OCI-LY1 (cell line): ENCODE results near the gene SCUBE2.

Experiments used
- H2AFZ ChIP-seq: fragments of 200-600 bp; sonication (generic), shearing (Covaris generic); 2 replicates; pipeline ENCODE4 v1.6.0; 2014; ENCODE audit warnings: antibody characterized with exemption, mild to moderate bottlenecking, low read length
- H3F3A ChIP-seq: fragments of 200-600 bp; sonication (generic), shearing (Covaris generic); 2 replicates; pipeline ENCODE4 v1.6.0; 2014; ENCODE audit warnings: mild to moderate bottlenecking, antibody characterized with exemption, low read length, moderate library complexity; ENCODE audit not compliant: insufficient read depth
- H3K27ac ChIP-seq: fragments of 200-600 bp; sonication (generic); 2 replicates; pipeline ENCODE4 v1.5.1; 2014; ENCODE audit warnings: low read length, mixed run types, mild to moderate bottlenecking, low read depth; ENCODE audit not compliant: poor library complexity, severe bottlenecking
- H3K27me3 ChIP-seq: fragments of 200-600 bp; sonication (generic); 2 replicates; pipeline ENCODE4 v1.6.0; 2014; ENCODE audit warnings: antibody characterized with exemption, mild to moderate bottlenecking, low read length, moderate library complexity; ENCODE audit not compliant: insufficient read depth
- H3K36me3 ChIP-seq: fragments of 200-600 bp; sonication (generic); 2 replicates; pipeline ENCODE4 v1.6.1; 2014; ENCODE audit warnings: mild to moderate bottlenecking, antibody characterized with exemption, low read length, moderate library complexity, mixed read lengths; ENCODE audit not compliant: insufficient read depth
- H3K4me1 ChIP-seq: fragments of 200-600 bp; sonication (generic); 2 replicates; pipeline ENCODE4 v1.5.1; 2014; ENCODE audit warnings: mild to moderate bottlenecking, low read length, moderate library complexity; ENCODE audit not compliant: insufficient read depth, severe bottlenecking
- H3K4me2 ChIP-seq: fragments of 200-600 bp; sonication (generic), shearing (Covaris generic); 2 replicates; pipeline ENCODE4 v1.6.1; 2014; ENCODE audit warnings: low read length
- H3K4me3 ChIP-seq: fragments of 200-600 bp; sonication (generic); 2 replicates; pipeline ENCODE4 v1.5.1; 2014; ENCODE audit warnings: low read length, low read depth, mild to moderate bottlenecking, mixed read lengths; ENCODE audit not compliant: poor library complexity, severe bottlenecking
- H3K79me2 ChIP-seq: fragments of 200-600 bp; shearing (Covaris generic); 2 replicates; pipeline ENCODE4 v1.6.1; 2016; ENCODE audit warnings: mixed run types, low read length, mixed read lengths; ENCODE audit not compliant: insufficient read depth
- H3K9ac ChIP-seq: fragments of 200-600 bp; sonication (generic), shearing (Covaris generic); 2 replicates; pipeline ENCODE4 v1.6.1; 2014; ENCODE audit warnings: mild to moderate bottlenecking, low read length, mixed read lengths
- H3K9me2 ChIP-seq: fragments of 200-600 bp; sonication (generic), shearing (Covaris generic); 2 replicates; pipeline ENCODE4 v1.6.1; 2014; ENCODE audit warnings: low read depth, mild to moderate bottlenecking, low read length, mixed read lengths
- H3K9me3 ChIP-seq: fragments of 200-600 bp; shearing (Covaris generic); 2 replicates; pipeline ENCODE4 v1.6.1; 2014; ENCODE audit warnings: low read length, mixed read lengths
- H4K20me1 ChIP-seq: fragments of 200-600 bp; sonication (generic), shearing (Covaris generic); 2 replicates; pipeline ENCODE4 v1.6.0; 2016; ENCODE audit warnings: mild to moderate bottlenecking, low read length; ENCODE audit not compliant: insufficient read depth
- CTCF ChIP-seq: fragments of 200-600 bp; sonication (generic), shearing (Covaris generic); IDR thresholded peaks from 2 replicates; pipeline ENCODE4 v1.5.1; 2017; ENCODE audit warnings: mild to moderate bottlenecking, antibody characterized with exemption, low read length, moderate library complexity, mixed read lengths
- EZH2 ChIP-seq: fragments of 200-600 bp; sonication (generic), shearing (Covaris generic); IDR thresholded peaks from 2 replicates; pipeline ENCODE4 v1.8.0; 2017; ENCODE audit warnings: borderline replicate concordance, mixed run types, mild to moderate bottlenecking, antibody characterized with exemption, low read length, moderate library complexity, mixed read lengths

Gene SCUBE2

DNA sequence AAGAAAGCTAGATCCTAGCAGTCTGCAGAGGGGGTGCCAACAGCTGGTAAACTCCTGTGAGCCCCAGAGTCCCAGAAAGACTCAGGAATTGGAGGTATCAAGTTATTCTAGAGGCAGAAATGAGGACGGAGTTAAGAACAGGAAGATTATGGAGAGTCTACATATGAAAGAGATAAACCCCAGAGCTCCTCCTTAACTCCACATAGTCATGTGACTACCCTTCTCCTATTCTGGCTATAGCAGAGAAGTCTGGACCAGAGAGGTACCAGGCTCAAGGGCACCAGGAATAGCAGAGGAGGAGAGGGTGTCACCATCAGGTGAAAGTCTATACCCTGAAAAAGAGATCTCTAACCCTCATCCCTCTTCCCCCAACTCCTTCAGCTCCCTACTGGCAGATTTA is 29.6 kb downstream of the SCUBE2 start:
- Histone ChIP-seq H3K9ac (no peak overlapping the region), H3K4me2 (no peak overlapping the region), H3K36me3 (no peaks in the 10 kb centered on the region), H3K9me3 (no peaks in the 10 kb centered on the region), H3K27me3 (0 out of 2 replicates have a peak, but pooled peaks cover 3% of the 10 kb centered on the region), H4K20me1 (no peaks in the 10 kb centered on the region), H3F3A (no peaks in the 10 kb centered on the region), H3K79me2 (no peaks in the 10 kb centered on the region), H3K4me1 (no peaks in the 10 kb centered on the region), H3K27ac (no peak overlapping the region), H2AFZ (no peak overlapping the region), H3K9me2 (no peaks in the 10 kb centered on the region), H3K4me3 (no peak overlapping the region)
- no peak for TF ChIP-seq CTCF
- no peak for TF ChIP-seq EZH2

DNA sequence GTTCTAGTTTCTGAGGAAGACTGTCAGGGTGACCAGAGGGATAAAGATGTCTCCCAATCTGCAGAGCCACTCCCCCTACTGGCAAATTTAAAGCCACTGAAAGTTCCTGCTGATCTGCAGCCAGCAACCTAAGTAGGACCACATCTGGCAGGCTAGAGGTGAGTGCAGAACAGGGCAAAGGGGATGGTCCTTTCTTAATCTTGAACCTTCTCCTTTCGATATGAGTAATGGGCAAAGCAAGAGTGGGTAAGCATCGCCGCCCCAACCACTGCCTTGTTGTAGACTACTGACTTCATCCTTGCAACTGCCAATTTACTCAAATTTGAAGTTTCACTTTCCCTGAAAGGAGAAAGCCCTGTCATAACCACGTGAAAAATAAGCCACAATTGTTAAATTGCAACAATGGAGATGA is 30.7 kb downstream of the SCUBE2 start:
- H3K4me2 ChIP-seq, result no peak overlapping the region
- H3K4me3 ChIP-seq, result no peak overlapping the region
- no peaks in the 10 kb centered on the region for H3K79me2 ChIP-seq

DNA sequence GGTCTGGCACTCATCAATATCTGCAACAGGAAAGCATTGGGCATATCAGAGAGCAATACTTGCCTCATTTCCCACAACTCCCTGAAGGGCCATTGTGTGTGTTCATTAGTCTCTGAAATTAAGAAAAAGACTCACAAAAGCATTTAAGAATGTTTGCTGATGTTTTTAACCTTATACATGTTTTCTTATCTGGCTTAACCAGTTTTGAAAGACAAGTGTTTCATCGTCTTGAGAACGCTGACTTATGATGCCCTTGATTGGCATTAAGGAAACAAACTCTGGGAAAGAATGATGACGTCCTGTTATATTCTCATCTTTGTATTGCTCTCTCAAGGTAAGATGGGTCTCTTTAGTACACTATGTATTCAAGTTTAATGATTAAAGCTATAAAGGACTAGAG is 32.0 kb downstream of the SCUBE2 start:
- H3K27ac ChIP-seq, result no peak overlapping the region
- H3K4me2 ChIP-seq, result no peak overlapping the region
- no peaks in the 10 kb centered on the region for H3F3A ChIP-seq
- TF ChIP-seq EZH2, result no peak
- TF ChIP-seq CTCF, result no peak
- no peaks in the 10 kb centered on the region for H3K9me3 ChIP-seq
- 0 out of 2 replicates have a peak, but pooled peaks cover 3% of the 10 kb centered on the region for H3K27me3 ChIP-seq
- no peaks in the 10 kb centered on the region for H3K4me1 ChIP-seq
- no peaks in the 10 kb centered on the region for H3K79me2 ChIP-seq
- H4K20me1 ChIP-seq, result no peaks in the 10 kb centered on the region
- H3K36me3 ChIP-seq, result no peaks in the 10 kb centered on the region
- H3K9me2 ChIP-seq, result no peaks in the 10 kb centered on the region
- H3K9ac ChIP-seq, result no peak overlapping the region
- no peak overlapping the region for H2AFZ ChIP-seq
- no peak overlapping the region for H3K4me3 ChIP-seq

More for the DNA sequence above, 30.7 kb downstream of the SCUBE2 start:
- 0 out of 2 replicates have a peak, but pooled peaks cover 3% of the 10 kb centered on the region for H3K27me3 ChIP-seq
- TF ChIP-seq CTCF (peak; percentile 51), EZH2 (no peak)
- no peak overlapping the region for H3K9ac ChIP-seq
- no peaks in the 10 kb centered on the region for H3K36me3 ChIP-seq
- no peak overlapping the region for H2AFZ ChIP-seq
- no peaks in the 10 kb centered on the region for H3K9me2 ChIP-seq
- H3K9me3 ChIP-seq, result no peaks in the 10 kb centered on the region
- H3F3A ChIP-seq, result no peaks in the 10 kb centered on the region
- no peaks in the 10 kb centered on the region for H3K4me1 ChIP-seq
- no peaks in the 10 kb centered on the region for H4K20me1 ChIP-seq
- no peak overlapping the region for H3K27ac ChIP-seq
